ENCODE data around the gene CCN5. TPM values are rescaled to one million over a fixed set of nuclear protein-coding genes. Genes with fewer than 3 reads are reported as not detected.

The CCN5 gene
- total RNA-seq, 1 experiment from 2014 or later: 0.26 TPM

GRCh38 chr20:44738813-44739477 is 23.8 kb downstream of the CCN5 start:
- H3K27ac ChIP-seq (ENCODE audit: low read length): no peak overlapping the region
- H2AFZ ChIP-seq (ENCODE audit: low read length): no peak overlapping the region
- ATAC-seq (peak; percentile 66), DNase-seq (peak; percentile 80)
- H3K27me3 ChIP-seq (ENCODE audit: low read length): no peaks in the 10 kb centered on the region
- no TSS peak for BruUV-seq (replicated peaks)
- no peaks in the 10 kb centered on the region for H4K20me1 ChIP-seq (ENCODE audit: low read length)
- H3K4me2 ChIP-seq (ENCODE audit: low read length): no peak overlapping the region
- intact Hi-C loops (cut with micrococcal nuclease): no loop called here
- no peaks in the 10 kb centered on the region for H3K4me1 ChIP-seq (ENCODE audit: insufficient read depth, low read length)
- no peak overlapping the region for H3K9ac ChIP-seq (ENCODE audit: low read length)
- H3K4me3 ChIP-seq (ENCODE audit: low read length): no peak overlapping the region
- POLR2A ChIA-PET (ENCODE audit: unreplicated experiment): no interaction called here
- no peaks in the 10 kb centered on the region for H3K9me3 ChIP-seq (ENCODE audit: low read length)
- H3K79me2 ChIP-seq (ENCODE audit: low read length): no peaks in the 10 kb centered on the region
- no peaks in the 10 kb centered on the region for H3F3A ChIP-seq (ENCODE audit: low read length, unreplicated experiment)
- CTCF ChIA-PET: interaction anchor here (0.5 kb wide), 1 partner anchor 128 kb away, joined by 5 read pairs; no protein-coding TSS in a partner anchor
- H3K9me2 ChIP-seq (replicated peaks; ENCODE audit: low read length): no peaks in the 10 kb centered on the region
- no peaks in the 10 kb centered on the region for H3K36me3 ChIP-seq (ENCODE audit: low read depth, low read length)
- TF ChIP-seq CTCF (conservative IDR thresholded peaks at IDR 0.05; ENCODE audit: low read depth, low read length): no peak
- no peak for TF ChIP-seq EZH2 (IDR thresholded peaks at IDR 0.05; ENCODE audit: low read length, unreplicated experiment)
- TF ChIP-seq EZH2phosphoT487 (IDR thresholded peaks at IDR 0.05; ENCODE audit: borderline replicate concordance, low read length): no peak

GRCh38 chr20:44739942-44740341 is 24.8 kb downstream of the CCN5 start:
- H3F3A ChIP-seq (ENCODE audit: low read length, unreplicated experiment): no peaks in the 10 kb centered on the region
- H3K4me3 ChIP-seq (ENCODE audit: low read length): no peak overlapping the region
- BruUV-seq (replicated peaks): no TSS peak
- no peaks in the 10 kb centered on the region for H3K27me3 ChIP-seq (ENCODE audit: low read length)
- H3K9me3 ChIP-seq (ENCODE audit: low read length): no peaks in the 10 kb centered on the region
- H3K9me2 ChIP-seq (replicated peaks; ENCODE audit: low read length): no peaks in the 10 kb centered on the region
- no peak overlapping the region for H3K9ac ChIP-seq (ENCODE audit: low read length)
- ChIA-PET CTCF (no interaction called here), POLR2A (ENCODE audit: unreplicated experiment) (no interaction called here)
- no peaks in the 10 kb centered on the region for H3K36me3 ChIP-seq (ENCODE audit: low read depth, low read length)
- H4K20me1 ChIP-seq (ENCODE audit: low read length): no peaks in the 10 kb centered on the region
- H3K4me2 ChIP-seq (ENCODE audit: low read length): no peak overlapping the region
- TF ChIP-seq CTCF (conservative IDR thresholded peaks at IDR 0.05; ENCODE audit: low read depth, low read length) (no peak), EZH2 (IDR thresholded peaks at IDR 0.05; ENCODE audit: low read length, unreplicated experiment) (no peak), EZH2phosphoT487 (IDR thresholded peaks at IDR 0.05; ENCODE audit: borderline replicate concordance, low read length) (no peak)
- intact Hi-C loops (cut with micrococcal nuclease): no loop called here
- H3K4me1 ChIP-seq (ENCODE audit: insufficient read depth, low read length): no peaks in the 10 kb centered on the region
- no peaks in the 10 kb centered on the region for H3K79me2 ChIP-seq (ENCODE audit: low read length)
- DNase-seq (no peak), ATAC-seq (no peak)
- H2AFZ ChIP-seq (ENCODE audit: low read length): no peak overlapping the region
- H3K27ac ChIP-seq (ENCODE audit: low read length): no peak overlapping the region

GRCh38 chr20:44742304-44743079 is 27.3 kb downstream of the CCN5 start:
- TF ChIP-seq EZH2phosphoT487 (IDR thresholded peaks at IDR 0.05; ENCODE audit: borderline replicate concordance, low read length): no peak
- TF ChIP-seq EZH2 (IDR thresholded peaks at IDR 0.05; ENCODE audit: low read length, unreplicated experiment): no peak
- no peak for TF ChIP-seq CTCF (conservative IDR thresholded peaks at IDR 0.05; ENCODE audit: low read depth, low read length)
- H3K4me1 ChIP-seq (ENCODE audit: insufficient read depth, low read length): peaks cover 20% of the 10 kb centered on the region
- no peaks in the 10 kb centered on the region for H3K79me2 ChIP-seq (ENCODE audit: low read length)
- no TSS peak for BruUV-seq (replicated peaks)
- no peaks in the 10 kb centered on the region for H3F3A ChIP-seq (ENCODE audit: low read length, unreplicated experiment)
- H3K9me2 ChIP-seq (replicated peaks; ENCODE audit: low read length): no peaks in the 10 kb centered on the region
- ATAC-seq (no peak), DNase-seq (no peak)
- no peak overlapping the region for H3K27ac ChIP-seq (ENCODE audit: low read length)
- H3K4me3 ChIP-seq (ENCODE audit: low read length): no peak overlapping the region
- no peaks in the 10 kb centered on the region for H3K36me3 ChIP-seq (ENCODE audit: low read depth, low read length)
- H4K20me1 ChIP-seq (ENCODE audit: low read length): 0 out of 2 replicates have a peak, but pooled peaks cover 3% of the 10 kb centered on the region
- POLR2A ChIA-PET (ENCODE audit: unreplicated experiment): no interaction called here
- H3K4me2 ChIP-seq (ENCODE audit: low read length): no peak overlapping the region
- CTCF ChIA-PET: interaction anchor here (0.6 kb wide), 1 partner anchor 284 kb away, joined by 3 read pairs; no protein-coding TSS in a partner anchor
- intact Hi-C loops (cut with micrococcal nuclease): no loop called here
- no peak overlapping the region for H2AFZ ChIP-seq (ENCODE audit: low read length)
- no peaks in the 10 kb centered on the region for H3K9me3 ChIP-seq (ENCODE audit: low read length)
- H3K9ac ChIP-seq (ENCODE audit: low read length): no peak overlapping the region
- H3K27me3 ChIP-seq (ENCODE audit: low read length): peaks cover 3% of the 10 kb centered on the region; the same call in 1 of the 2 replicates
